NCI-H1417 (cell line): Measurements from ENCODE around the gene TMEM127.
"Not testable (repeated sequence)": the region's sequence is repeated elsewhere in the genome, so short reads cannot be mapped to it uniquely, and the experiment has no call there.

ENCODE experiments used
- DNase-seq, 3 experiments: peaks; one replicate each; lab custom pipeline; 2025; lab: John Stamatoyannopoulos, UW

The TMEM127 gene

GRCh38 chr2:96264086-96264485 lies 1.7 kb downstream of the TMEM127 start:
- DNase-seq = no peak

DNA sequence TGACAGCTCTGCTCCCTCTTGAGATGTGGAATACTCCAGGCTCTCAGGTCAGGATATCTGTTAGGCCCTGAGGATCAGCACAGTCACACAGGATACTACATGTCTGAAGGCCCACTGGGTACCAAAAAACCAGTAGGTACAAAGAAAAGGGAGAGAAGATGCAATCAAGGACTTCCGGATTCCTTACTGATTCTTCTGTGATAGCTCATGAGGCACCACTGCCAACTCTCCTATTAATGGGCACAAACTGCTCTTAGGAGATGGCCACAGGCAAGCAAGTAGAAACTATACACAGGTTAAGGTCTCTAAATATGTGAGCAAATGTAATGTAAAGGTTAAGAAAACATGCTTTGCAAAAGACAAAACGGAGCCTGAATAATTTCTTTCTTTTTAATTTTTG lies 3.5 kb downstream of the TMEM127 start:
- no peak for DNase-seq

- no peak for DNase-seq
Measured at GRCh38 chr2:96261328-96262003, 4.3 kb downstream of the TMEM127 start.

DNA sequence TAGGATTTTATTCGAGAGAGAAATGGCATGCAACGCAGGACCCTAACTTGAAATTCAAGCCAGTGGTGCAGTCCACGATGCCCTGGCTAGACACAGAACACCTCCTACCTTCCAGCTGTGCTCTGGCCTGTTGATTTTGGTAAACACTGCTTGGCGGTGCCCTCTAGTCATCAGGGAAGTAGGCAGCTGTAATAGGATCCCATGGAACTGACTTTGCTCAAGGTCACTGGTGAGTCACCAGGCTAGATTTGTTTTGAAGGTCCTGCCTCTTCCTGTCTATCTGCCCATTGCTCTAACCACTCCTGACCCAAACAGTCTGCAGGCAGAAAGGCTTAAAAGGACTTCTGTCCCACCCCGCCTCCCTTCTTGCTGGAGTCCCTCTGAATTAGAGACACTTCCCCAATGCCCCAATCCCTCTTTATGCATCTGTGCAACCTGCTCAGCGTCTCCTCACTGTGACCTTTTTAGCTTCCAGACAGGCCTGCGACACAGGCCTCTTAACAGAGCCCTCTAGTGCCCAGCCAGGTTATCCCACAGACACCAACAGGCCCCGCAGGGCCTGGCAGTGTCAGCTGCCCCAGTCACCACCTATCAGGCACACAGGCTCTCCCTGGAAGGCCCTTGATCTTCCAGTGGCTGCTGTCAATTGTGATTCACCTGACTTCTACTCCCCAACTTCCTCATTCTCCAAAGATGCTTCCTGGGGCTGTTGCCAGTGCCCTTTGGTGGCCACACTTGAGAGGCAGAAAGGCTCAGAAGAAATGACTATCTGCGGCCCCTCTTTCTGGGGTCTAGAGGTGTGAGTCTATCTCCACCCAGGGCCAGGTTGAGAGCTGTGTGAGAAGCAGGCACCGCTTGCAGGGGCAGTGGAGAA lies 5.2 kb downstream of the TMEM127 start:
- peak in 1 of 3 experiments; percentile 41 for DNase-seq

- DNase-seq = peak in 1 of 3 experiments; percentile 21
Measured at GRCh38 chr2:96259497-96259921, 6.3 kb downstream of the TMEM127 start.

GRCh38 chr2:96258166-96259022 lies 7.4 kb downstream of the TMEM127 start:
- DNase-seq = no peak

DNA sequence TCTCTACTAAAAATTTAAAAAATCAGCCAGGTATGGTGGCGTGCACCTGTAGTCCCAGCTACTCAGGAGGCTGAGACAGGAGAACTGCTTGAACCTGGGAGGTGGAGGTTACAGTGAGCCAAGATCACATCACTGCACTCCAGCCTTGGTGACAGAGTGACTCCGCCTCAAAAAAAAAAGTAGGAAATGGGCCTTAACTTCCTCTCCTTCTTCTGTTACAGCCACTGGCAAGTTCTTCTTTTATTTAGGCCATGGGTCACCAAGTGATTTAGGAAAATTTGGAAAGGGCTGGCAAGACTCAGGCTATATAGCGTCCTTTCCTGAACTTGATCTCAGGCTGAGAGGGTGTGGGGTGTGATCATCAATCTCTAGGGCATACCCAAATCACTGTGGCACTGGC lies 8.1 kb downstream of the TMEM127 start:
- DNase-seq = not testable (repeated sequence)

DNA sequence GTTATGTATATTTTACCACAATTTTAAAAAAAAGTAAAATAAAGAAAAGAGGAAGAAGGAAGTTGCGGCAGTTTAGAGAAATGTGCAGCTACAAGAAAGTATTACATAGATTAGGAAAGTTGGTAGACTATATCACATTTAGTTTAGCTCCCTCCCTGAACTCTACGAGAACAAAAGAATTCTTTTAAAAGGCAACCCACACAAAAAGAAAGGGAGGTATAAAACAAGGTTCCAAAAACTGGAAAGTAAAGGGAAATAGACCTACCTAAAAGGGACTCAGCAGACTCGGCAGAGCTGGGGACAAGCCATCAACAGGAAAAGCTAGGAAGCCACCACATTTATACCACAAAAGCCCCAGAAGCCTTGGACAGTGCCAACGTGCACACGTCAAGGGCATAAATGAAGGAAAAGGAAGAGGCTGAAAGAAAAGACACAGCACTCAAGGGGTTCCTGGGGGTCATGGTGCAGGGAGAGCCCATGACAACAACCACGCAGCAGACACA lies 9.1 kb downstream of the TMEM127 start:
- DNase-seq = no peak

DNA sequence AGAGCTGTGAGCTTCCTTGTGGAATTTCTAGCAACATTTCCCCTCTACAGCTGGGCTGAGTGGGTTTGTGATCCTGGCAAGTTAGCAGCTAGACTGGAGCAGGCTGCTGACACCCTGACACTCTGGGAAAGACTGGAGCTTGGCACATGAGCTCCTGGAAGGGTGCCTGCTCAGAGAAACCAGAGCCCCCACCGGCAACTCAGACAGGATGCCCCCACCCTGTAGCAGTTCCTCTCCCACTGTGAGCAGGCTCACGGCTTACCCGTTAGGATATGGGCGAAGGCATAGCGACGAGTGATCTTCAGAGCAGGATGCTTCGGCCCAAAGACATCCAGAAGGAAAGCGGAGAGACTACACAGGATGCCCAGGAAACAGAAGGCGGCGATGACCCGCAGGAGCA lies 11.2 kb downstream of the TMEM127 start:
- no peak for DNase-seq

DNA sequence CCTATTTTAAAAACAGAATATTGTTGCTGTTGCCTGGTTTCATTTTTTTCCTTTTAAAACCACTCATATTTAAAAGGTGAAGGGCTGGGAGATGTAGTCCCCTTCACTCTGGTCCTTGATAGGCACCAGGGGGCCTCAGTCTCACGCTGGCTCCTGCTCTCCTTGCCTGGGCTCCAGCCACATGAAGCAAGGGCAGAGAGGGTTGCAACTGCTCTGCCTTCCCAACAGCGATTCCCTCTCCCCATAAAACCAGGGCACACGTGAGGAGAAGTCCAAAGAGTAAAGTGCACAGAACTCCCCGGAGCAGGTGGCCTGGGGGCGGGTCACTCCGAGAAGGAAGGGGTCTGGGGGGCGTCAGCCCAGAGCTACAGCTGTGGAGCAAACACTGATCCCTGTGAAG lies 12.8 kb downstream of the TMEM127 start:
- no peak for DNase-seq

GRCh38 chr2:96252526-96252925 lies 13.3 kb downstream of the TMEM127 start:
- DNase-seq = no peak

GRCh38 chr2:96251721-96252292 lies 14.0 kb downstream of the TMEM127 start:
- DNase-seq = peak in 2 of 3 experiments; percentile 15 to 39

DNA sequence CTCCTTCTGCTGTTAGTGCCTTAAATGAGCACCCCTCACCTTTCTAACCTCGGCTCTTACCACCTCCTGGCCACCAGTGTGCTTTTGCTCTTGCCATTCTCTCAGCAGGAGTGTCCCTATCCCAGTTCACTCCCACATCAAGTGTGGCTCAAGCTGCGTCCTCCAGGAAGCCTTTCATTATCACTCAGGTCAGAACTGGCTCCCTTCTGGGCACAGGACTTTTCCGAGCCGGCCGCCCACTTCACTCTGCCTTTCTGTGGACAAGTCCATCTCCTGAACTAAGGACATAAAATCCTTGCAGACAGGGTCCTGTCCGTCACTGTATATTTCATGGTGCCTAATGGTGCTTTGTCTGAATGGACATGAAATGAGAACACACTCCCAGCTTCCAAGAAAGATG lies 15.6 kb downstream of the TMEM127 start:
- no peak for DNase-seq

DNA sequence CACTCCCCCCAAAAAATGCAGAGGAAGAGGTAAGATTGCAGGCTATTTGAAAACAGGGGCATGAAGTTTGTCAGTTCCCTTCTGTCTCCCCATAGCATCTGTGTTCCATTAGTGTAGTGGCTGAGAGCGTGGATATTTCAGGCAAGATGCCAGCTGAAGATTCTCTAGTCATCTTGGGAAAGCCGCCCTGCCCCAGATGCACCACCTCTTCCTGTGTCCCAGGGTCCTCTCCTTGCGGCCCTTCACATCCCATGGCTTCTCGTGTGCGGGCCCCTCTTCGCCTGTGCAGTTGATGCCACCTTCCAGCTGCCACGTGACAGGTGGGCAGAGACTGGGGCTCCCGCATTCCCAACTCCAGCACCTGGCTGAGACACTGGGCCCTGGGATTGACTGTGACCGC lies 16.1 kb downstream of the TMEM127 start:
- no peak for DNase-seq

DNA sequence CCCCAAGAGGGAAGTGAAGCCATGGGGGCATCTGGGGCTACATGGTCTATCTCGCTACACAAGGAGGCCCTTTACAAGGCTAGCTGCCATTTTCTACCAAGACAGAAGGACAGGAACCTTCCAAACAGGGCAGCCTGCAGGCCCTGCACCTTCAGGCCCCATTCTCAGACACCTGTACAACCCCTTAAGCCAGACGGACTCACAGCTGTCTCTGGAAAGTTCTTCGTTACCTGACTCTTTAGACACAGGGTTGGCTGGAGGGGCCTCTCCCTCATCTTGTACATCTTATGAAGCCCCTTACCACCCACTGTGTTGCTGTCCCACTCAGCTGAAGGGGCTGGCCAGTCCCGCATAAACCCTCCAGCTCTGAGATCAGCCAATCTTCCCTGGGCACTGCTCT lies 17.2 kb downstream of the TMEM127 start:
- DNase-seq = no peak

DNA sequence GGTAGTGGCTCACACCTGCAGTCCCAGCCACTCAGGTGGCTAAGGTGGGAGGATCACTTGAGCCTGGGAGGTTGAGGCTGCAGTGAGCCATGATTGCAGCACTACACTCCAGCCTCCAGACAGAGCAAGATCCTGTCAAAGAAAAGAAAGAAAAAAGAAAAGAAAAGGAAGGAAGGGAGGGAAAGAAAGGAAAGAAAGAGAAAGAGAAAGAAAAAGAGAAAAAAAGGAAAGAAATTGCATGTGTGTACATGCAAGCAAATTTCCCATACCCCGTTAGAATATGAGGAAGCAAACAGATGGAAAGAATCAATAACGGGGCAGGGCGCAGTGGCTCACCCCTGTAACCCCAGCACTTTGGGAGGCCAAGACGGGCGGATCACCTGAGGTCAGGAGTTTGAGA lies 17.9 kb downstream of the TMEM127 start:
- no peak for DNase-seq

- no peak for DNase-seq
Measured at GRCh38 chr2:96247009-96247408, 18.8 kb downstream of the TMEM127 start.

GRCh38 chr2:96245609-96246390 lies 20.0 kb downstream of the TMEM127 start:
- DNase-seq = no peak

- DNase-seq = no peak
Measured at GRCh38 chr2:96243843-96244242, 22.0 kb downstream of the TMEM127 start.

- DNase-seq = no peak
Measured at GRCh38 chr2:96241900-96242611, 23.7 kb downstream of the TMEM127 start.
